Measurements from ENCODE around the gene EVX2.

GRCh38 chr2:176128982-176129796, 45.4 kb upstream of the EVX2 start, which contains the start of gene HOXD8:
- TF ChIP-seq CTCF (IDR thresholded peaks at IDR 0.05; ENCODE audit: low read length), result no peak
- TF ChIP-seq EZH2 (IDR thresholded peaks at IDR 0.05; ENCODE audit: borderline replicate concordance, low read length), result no peak

All from OCI-LY1 (cell line).